Panc1 (cell line): Measurements from ENCODE around the gene TNFSF11. TPM values are rescaled to one million over a fixed set of nuclear protein-coding genes. Genes with fewer than 3 reads are reported as not detected.

ENCODE experiments used
- ATAC-seq: fragments of 200-7000 bp; cut with Tn5 transposase; 2 replicates; pipeline ENCODE4 v1.9.1; 2020; ENCODE audit warnings: mild to moderate bottlenecking, moderate library complexity
- BruUV-seq: library from RNA; stranded (reverse); fragments of 400-500 nt; replicated peaks from 2 replicates; lab custom pipeline; 2021; lab: Mats Ljungman, UMichigan
- CTCF ChIA-PET: fragments of 300-600 bp; sonication (Branson Sonifier 250); formaldehyde crosslinking; loops from one replicate; lab custom pipeline; 2022; ENCODE audit warnings: antibody characterized with exemption; lab: Charles Lee
- POLR2A ChIA-PET: fragments of 300-600 bp; sonication (Branson Sonifier 250); formaldehyde crosslinking; loops from one replicate; lab custom pipeline; 2022; ENCODE audit warnings: antibody characterized with exemption; lab: Charles Lee
- DNase-seq: peaks from one replicate; pipeline ENCODE4 v3.0.0-alpha.2; 2010; ENCODE audit warnings: low read depth, low spot score
- H3K27ac ChIP-seq: 2 replicates; pipeline ENCODE4 v1.5.1; 2011; ENCODE audit warnings: mild to moderate bottlenecking, low read length, inconsistent platforms
- H3K27me3 ChIP-seq: fragments of 200-500 bp; sonication (Bioruptor generic); 2 replicates; pipeline ENCODE4 v1.6.0; 2014; ENCODE audit warnings: low read length, inconsistent platforms; ENCODE audit not compliant: control insufficient read depth, insufficient read depth
- H3K36me3 ChIP-seq: fragments of 200-500 bp; sonication (Bioruptor generic); 2 replicates; pipeline ENCODE4 v1.5.1; 2014; ENCODE audit warnings: inconsistent platforms, mild to moderate bottlenecking, low read length, moderate library complexity; ENCODE audit not compliant: control insufficient read depth, insufficient read depth
- H3K4me1 ChIP-seq: 2 replicates; pipeline ENCODE4 v1.5.1; 2011; ENCODE audit warnings: inconsistent platforms, mild to moderate bottlenecking, low read length, moderate library complexity; ENCODE audit not compliant: control insufficient read depth, insufficient read depth
- H3K4me3 ChIP-seq, 2 experiments: 2 replicates each; pipeline ENCODE4 v1.5.1; 2011 to 2012; ENCODE audit warnings: low read depth in 2 of 2, low read length in 2 of 2, mild to moderate bottlenecking in 2 of 2, inconsistent platforms in 1 of 2, moderate library complexity in 1 of 2
- H3K9me3 ChIP-seq: fragments of 200-500 bp; sonication (Bioruptor generic); 2 replicates; pipeline ENCODE4 v1.5.1; 2014; ENCODE audit warnings: low read depth, mild to moderate bottlenecking, inconsistent platforms, low read length, moderate library complexity; ENCODE audit not compliant: control insufficient read depth, insufficient read depth
- CTCF ChIP-seq: fragments of 450-650 bp; IDR thresholded peaks from 2 replicates; pipeline ENCODE4 v1.5.1; 2017; ENCODE audit warnings: mild to moderate bottlenecking
- POLR2AphosphoS5 ChIP-seq: IDR thresholded peaks from 2 replicates; pipeline ENCODE4 v1.6.1; 2012; ENCODE audit warnings: mild to moderate bottlenecking, low read depth, low read length, moderate library complexity
- REST ChIP-seq, 2 experiments: IDR thresholded peaks; 2 replicates each; pipeline ENCODE4 v1.6.1; 2011 to 2012; ENCODE audit warnings: low read depth in 2 of 2, control low read depth in 1 of 2, low read length in 1 of 2, mild to moderate bottlenecking in 1 of 2, moderate library complexity in 1 of 2; ENCODE audit not compliant: insufficient read depth in 1 of 2
- SIN3A ChIP-seq: IDR thresholded peaks from 2 replicates; pipeline ENCODE4 v1.6.1; 2012; ENCODE audit warnings: low read depth, mild to moderate bottlenecking, low read length, moderate library complexity, borderline replicate concordance; ENCODE audit not compliant: insufficient read depth
- TCF7L2 ChIP-seq: IDR thresholded peaks from 2 replicates; pipeline ENCODE4 v1.6.1; 2011; ENCODE audit warnings: mild to moderate bottlenecking, low read depth, low read length, inconsistent platforms
- in situ Hi-C: cut with HindIII; loops from 2 replicates; pipeline ENCODE4 v1.10.0; 2016; ENCODE audit warnings: low sequenced_read_pairs, low pct_unique_long_range_greater_than_20kb
- intact Hi-C: fragments of 100-400 bp; cut with micrococcal nuclease; formaldehyde crosslinking; loops from one replicate; pipeline ENCODE4 v1.10.0; 2022; ENCODE audit not compliant: unreplicated experiment
- total RNA-seq: library from RNA; stranded (reverse); gene quantifications from one replicate; pipeline ENCODE4 v1.2.1, GENCODE V29; 2021; ENCODE audit not compliant: unreplicated experiment

The TNFSF11 gene
- total RNA-seq, 1 experiment from 2014 or later = not detected

GRCh38 chr13:42611086-42611779, 37.3 kb downstream of the TNFSF11 start:
- Histone ChIP-seq H3K4me3 (no peak overlapping the region), H3K4me1 (no peaks in the 10 kb centered on the region), H3K27me3 (no peaks in the 10 kb centered on the region; the same call in 1 of the 2 replicates), H3K9me3 (no peaks in the 10 kb centered on the region), H3K27ac (no peak overlapping the region), H3K36me3 (no peaks in the 10 kb centered on the region)
- TF ChIP-seq SIN3A (no peak), REST (IDR thresholded peaks at IDR 0.05; ENCODE audit: insufficient read depth in 1 of 2, low read depth in 2 of 2, low read length in 1 of 2) (no peak), POLR2AphosphoS5 (no peak), CTCF (no peak)
- ATAC-seq (no peak), DNase-seq (no peak)
- intact Hi-C loops (no loop called here), in situ Hi-C loops (no loop called here)
- ChIA-PET POLR2A (no interaction called here), CTCF (no interaction called here)
- BruUV-seq = no TSS peak

GRCh38 chr13:42612021-42612765, 38.2 kb downstream of the TNFSF11 start:
- ChIA-PET POLR2A (no interaction called here), CTCF (no interaction called here)
- in situ Hi-C loops = no loop called here
- intact Hi-C loops = no loop called here
- Histone ChIP-seq H3K27ac (no peak overlapping the region), H3K27me3 (no peaks in the 10 kb centered on the region), H3K4me3 (no peak overlapping the region), H3K9me3 (no peaks in the 10 kb centered on the region), H3K36me3 (no peaks in the 10 kb centered on the region), H3K4me1 (no peaks in the 10 kb centered on the region)
- no peak for DNase-seq
- TF ChIP-seq REST (IDR thresholded peaks at IDR 0.05; ENCODE audit: insufficient read depth in 1 of 2, low read depth in 2 of 2, low read length in 1 of 2) (no peak), SIN3A (no peak), POLR2AphosphoS5 (no peak), TCF7L2 (no peak), CTCF (no peak)
- ATAC-seq = no peak
- BruUV-seq = no TSS peak
